ENCODE results near the gene DEFB113. TPM values are rescaled to one million over a fixed set of nuclear protein-coding genes. Genes with fewer than 3 reads are reported as not detected.

DEFB113 gene
- not detected for polyA plus RNA-seq

GRCh38 chr6:49969605-49970004 is at the start of gene DEFB113:
TSS of gene DEFB113 (minus strand) at chr6:49969625. CDS start at chr6:49969625, 0 bp downstream.
- 21 to 70% (median 68%) methylated on average over 2 of the region's 2 CpGs for WGBS, 3 donors
- no peak within 1 kb of the TSS for H3K27ac ChIP-seq (ENCODE audit: low read depth, low read length)

GRCh38 chr6:50007819-50008218 is 38.4 kb upstream of the DEFB113 start:
- no peak overlapping the region for H3K27ac ChIP-seq (ENCODE audit: low read depth, low read length)
- 80 to 85% (median 80%) methylated on average over 3 of the region's 3 CpGs for WGBS, 3 donors

GRCh38 chr6:50003139-50003538 is 33.7 kb upstream of the DEFB113 start:
- no peak overlapping the region for H3K27ac ChIP-seq (ENCODE audit: low read depth, low read length)
- WGBS, 3 donors, result 47 to 56% (median 48%) methylated on average over 3 of the region's 3 CpGs

GRCh38 chr6:49995278-49995677 is 25.9 kb upstream of the DEFB113 start:
- no peak overlapping the region for H3K27ac ChIP-seq (ENCODE audit: low read depth, low read length)

- H3K27ac ChIP-seq (ENCODE audit: low read depth, low read length), result no peak overlapping the region
- WGBS, 3 donors, result 62 to 66% (median 65%) methylated on average over 2 of the region's 2 CpGs
Measured at GRCh38 chr6:49988900-49989299, 19.5 kb upstream of the DEFB113 start.

- WGBS, 3 donors, result 91 to 93% (median 91%) methylated on average over 2 of the region's 2 CpGs
- H3K27ac ChIP-seq (ENCODE audit: low read depth, low read length), result no peak overlapping the region
Measured at GRCh38 chr6:49987749-49988148, 18.3 kb upstream of the DEFB113 start.

- no peak overlapping the region for H3K27ac ChIP-seq (ENCODE audit: low read depth, low read length)
- 32 to 66% (median 39%) methylated on average over 1 of the region's 1 CpG for WGBS, 3 donors
Measured at GRCh38 chr6:49986551-49986950, 17.1 kb upstream of the DEFB113 start.

GRCh38 chr6:49982046-49982445 is 12.6 kb upstream of the DEFB113 start:
- 73 to 84% (median 75%) methylated on average over 2 of the region's 2 CpGs for WGBS, 3 donors
- no peak overlapping the region for H3K27ac ChIP-seq (ENCODE audit: low read depth, low read length)

- H3K27ac ChIP-seq (ENCODE audit: low read depth, low read length), result no peak overlapping the region
- WGBS, 3 donors, result 42 to 73% (median 53%) methylated on average over 1 of the region's 1 CpG
Measured at GRCh38 chr6:49980898-49981297, 11.5 kb upstream of the DEFB113 start.

- 78 to 92% (median 82%) methylated on average over 4 of the region's 4 CpGs for WGBS, 3 donors
- no peak overlapping the region for H3K27ac ChIP-seq (ENCODE audit: low read depth, low read length)
Measured at GRCh38 chr6:49979584-49979983, 10.2 kb upstream of the DEFB113 start.

- no peak overlapping the region for H3K27ac ChIP-seq (ENCODE audit: low read depth, low read length)
- 36 to 41% (median 40%) methylated on average over 3 of the region's 3 CpGs for WGBS, 3 donors
Measured at GRCh38 chr6:49978332-49979226, 9.2 kb upstream of the DEFB113 start.

GRCh38 chr6:49966823-49967222 is 2.6 kb downstream of the DEFB113 start:
- WGBS, 3 donors, result 50 to 57% (median 52%) methylated on average over 2 of the region's 2 CpGs
- no peak overlapping the region for H3K27ac ChIP-seq (ENCODE audit: low read depth, low read length)

- 35 to 54% (median 43%) methylated on average over 2 of the region's 2 CpGs for WGBS, 3 donors
- H3K27ac ChIP-seq (ENCODE audit: low read depth, low read length), result no peak overlapping the region
Measured at GRCh38 chr6:49966334-49966733, 3.1 kb downstream of the DEFB113 start.

GRCh38 chr6:49964064-49964463 is 5.4 kb downstream of the DEFB113 start, which contains the start of gene DEFB114:
TSS of gene DEFB114 (minus strand) at chr6:49964164. CDS start at chr6:49964105, 59 bp downstream.
- WGBS, 3 donors, result 68 to 71% (median 68%) methylated on average over 2 of the region's 2 CpGs
- no peak within 1 kb of the TSS for H3K27ac ChIP-seq (ENCODE audit: low read depth, low read length)

- no peak overlapping the region for H3K27ac ChIP-seq (ENCODE audit: low read depth, low read length)
- WGBS, 3 donors, result 64 to 77% (median 65%) methylated on average over 1 of the region's 1 CpG
Measured at GRCh38 chr6:49958180-49958579, 11.2 kb downstream of the DEFB113 start.

- H3K27ac ChIP-seq (ENCODE audit: low read depth, low read length), result no peak overlapping the region
Measured at GRCh38 chr6:49955847-49956246, 13.6 kb downstream of the DEFB113 start.

- WGBS, 3 donors, result 56 to 69% (median 63%) methylated on average over 2 of the region's 2 CpGs
- no peak overlapping the region for H3K27ac ChIP-seq (ENCODE audit: low read depth, low read length)
Measured at GRCh38 chr6:49951926-49952325, 17.5 kb downstream of the DEFB113 start.

- 93 to 97% (median 96%) methylated on average over 2 of the region's 2 CpGs for WGBS, 3 donors
- H3K27ac ChIP-seq (ENCODE audit: low read depth, low read length), result no peak overlapping the region
Measured at GRCh38 chr6:49950415-49950751, 19.0 kb downstream of the DEFB113 start.

- no peak overlapping the region for H3K27ac ChIP-seq (ENCODE audit: low read depth, low read length)
- WGBS, 3 donors, result 79 to 86% (median 83%) methylated on average over 4 of the region's 4 CpGs
Measured at GRCh38 chr6:49949062-49949461, 20.4 kb downstream of the DEFB113 start.

GRCh38 chr6:49946835-49947234 is 22.6 kb downstream of the DEFB113 start:
- H3K27ac ChIP-seq (ENCODE audit: low read depth, low read length), result no peak overlapping the region
- 68 to 88% (median 84%) methylated on average over 2 of the region's 2 CpGs for WGBS, 3 donors
